Right atrium auricular region (tissue), 2 donors: Measurements from ENCODE around the gene HEXA. TPM values are rescaled to one million over a fixed set of nuclear protein-coding genes. Genes with fewer than 3 reads are reported as not detected.
"Not testable (repeated sequence)": the region's sequence is repeated elsewhere in the genome, so short reads cannot be mapped to it uniquely, and the experiment has no call there.

Source experiments
- DNase-seq: peaks from one replicate; pipeline ENCODE4 v3.0.0-alpha.2; 2019; ENCODE audit warnings: low spot score
- H3K27ac ChIP-seq, 2 donors: fragments of 200-600 bp; sonication (generic); 1 replicate in 1 of 2; 2 replicates in 1 of 2; pipeline ENCODE4 v1.5.1; 2016 to 2019
- H3K27me3 ChIP-seq, 2 donors: fragments of 200-600 bp; sonication (generic); one replicate each; pipeline versions ENCODE4 v1.5.1 to v1.6.0; 2017 to 2019
- H3K36me3 ChIP-seq: fragments of 200-600 bp; sonication (generic); one replicate; pipeline ENCODE4 v1.5.1; 2016
- H3K4me1 ChIP-seq, 2 donors: fragments of 200-600 bp; sonication (generic); one replicate each; pipeline versions ENCODE4 v1.5.1 to v1.6.0; 2017 to 2019
- H3K4me3 ChIP-seq, 2 donors: fragments of 200-600 bp; sonication (generic); 1 replicate in 1 of 2; 2 replicates in 1 of 2; pipeline ENCODE4 v1.5.1; 2017 to 2019; ENCODE audit warnings: mild to moderate bottlenecking in 1 of 2, moderate library complexity in 1 of 2
- H3K9me3 ChIP-seq, 2 donors: fragments of 200-600 bp; sonication (generic); one replicate each; pipeline ENCODE4 v1.5.1; 2019
- CTCF ChIP-seq, 2 donors: fragments of 200-600 bp; sonication (generic); IDR thresholded peaks; one replicate each; pipeline ENCODE4 v1.5.1; 2019; ENCODE audit warnings: antibody characterized with exemption in 2 of 2
- total RNA-seq, 2 donors: library from RNA; depleted of rRNA; stranded (reverse); fragments of >200 nt; gene quantifications; one replicate each; pipeline ENCODE4 v1.1.0, GENCODE V29; 2016

Gene HEXA
- total RNA-seq, 2 donors from 2014 or later = 50.4 to 64.3 TPM

- Histone ChIP-seq H3K36me3 (no peaks in the 10 kb centered on the region), H3K27me3 (no peaks in the 10 kb centered on the region), H3K4me1 (no peaks in the 10 kb centered on the region), H3K4me3 (no peak overlapping the region), H3K9me3 (no peaks in the 10 kb centered on the region), H3K27ac (no peak overlapping the region)
- no peak for TF ChIP-seq CTCF (IDR thresholded peaks at IDR 0.05)
- DNase-seq = no peak
These were observed 22.8 kb upstream of the HEXA start for GRCh38 chr15:72398648-72399047.

- TF ChIP-seq CTCF (IDR thresholded peaks at IDR 0.05) = no peak
- no peaks in the 10 kb centered on the region for H3K36me3 ChIP-seq
- H3K9me3 ChIP-seq = no peaks in the 10 kb centered on the region
- no peaks in the 10 kb centered on the region for H3K4me1 ChIP-seq
- H3K27ac ChIP-seq = no peak within 1 kb of the TSS
- no peak within 1 kb of the TSS for H3K4me3 ChIP-seq
- no peak for DNase-seq
- H3K27me3 ChIP-seq = no peaks in the 10 kb centered on the region
These were observed 22.2 kb upstream of the HEXA start, which contains the start of gene TMEM202 for GRCh38 chr15:72397796-72398588. TMEM202 (plus strand) TSS chr15:72398305; CDS start chr15:72398327, 22 bp downstream.

GRCh38 chr15:72396331-72396730 is 20.5 kb upstream of the HEXA start:
- not testable (repeated sequence) for H3K36me3 ChIP-seq, H3K9me3 ChIP-seq, H3K27ac ChIP-seq, H3K4me3 ChIP-seq, H3K27me3 ChIP-seq, DNase-seq, H3K4me1 ChIP-seq

GRCh38 chr15:72389231-72389630 is 13.4 kb upstream of the HEXA start:
- DNase-seq = no peak
- Histone ChIP-seq H3K36me3 (no peaks in the 10 kb centered on the region), H3K4me1 (no peaks in the 10 kb centered on the region), H3K27me3 (no peaks in the 10 kb centered on the region), H3K4me3 (no peak overlapping the region), H3K27ac (no peak overlapping the region), H3K9me3 (no peaks in the 10 kb centered on the region)
- no peak for TF ChIP-seq CTCF (IDR thresholded peaks at IDR 0.05)

DNA sequence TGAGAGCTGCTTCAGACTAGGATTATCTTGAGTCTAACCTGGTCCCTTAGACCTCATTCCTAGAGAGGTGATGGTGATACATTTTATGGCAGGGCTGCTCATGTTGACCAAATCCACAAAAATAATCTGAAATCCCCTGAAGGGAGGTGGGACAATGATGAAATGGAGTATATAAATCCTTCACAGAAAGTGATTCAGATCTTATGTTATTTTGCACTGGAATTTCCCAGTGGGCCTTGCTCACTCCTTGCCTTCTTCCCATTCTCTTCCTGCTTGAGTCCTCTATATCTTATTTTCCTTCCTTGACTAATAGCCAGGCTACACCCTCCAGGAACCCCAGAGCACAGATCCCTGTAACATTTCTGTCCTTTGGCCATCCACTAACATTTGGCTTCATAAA is 11.9 kb upstream of the HEXA start:
- TF ChIP-seq CTCF (IDR thresholded peaks at IDR 0.05) = no peak
- Histone ChIP-seq H3K27me3 (no peaks in the 10 kb centered on the region), H3K9me3 (no peaks in the 10 kb centered on the region), H3K27ac (no peak overlapping the region), H3K4me1 (no peaks in the 10 kb centered on the region), H3K4me3 (no peak overlapping the region), H3K36me3 (no peaks in the 10 kb centered on the region)
- DNase-seq = no peak

DNA sequence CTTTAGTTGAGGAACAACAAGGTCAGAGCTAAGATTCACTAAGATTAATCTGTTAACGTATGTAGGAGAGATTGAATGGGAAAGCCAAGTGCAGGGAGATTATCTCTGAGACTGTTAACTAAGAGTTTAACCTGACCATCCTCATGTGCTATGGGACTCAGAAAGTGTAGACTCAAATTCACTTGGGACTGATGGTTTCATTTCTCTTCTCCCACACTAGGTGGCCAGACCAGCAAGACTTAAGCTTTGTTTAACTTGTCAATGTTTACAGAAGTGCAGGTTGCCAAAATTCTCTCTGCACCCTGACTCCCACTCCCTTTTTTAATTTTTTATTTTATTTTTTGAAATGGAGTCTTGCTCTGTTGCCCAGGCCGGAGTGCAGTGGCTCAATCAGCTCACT is 6.3 kb upstream of the HEXA start:
- H3K9me3 ChIP-seq = no peaks in the 10 kb centered on the region
- TF ChIP-seq CTCF (IDR thresholded peaks at IDR 0.05) = no peak
- no peaks in the 10 kb centered on the region for H3K36me3 ChIP-seq
- no peak for DNase-seq
- peaks cover 0 to under 1% of the 10 kb centered on the region in 2 donors for H3K4me1 ChIP-seq
- H3K27me3 ChIP-seq = no peaks in the 10 kb centered on the region
- no peak overlapping the region for H3K27ac ChIP-seq
- no peak overlapping the region for H3K4me3 ChIP-seq
